ENCODE measurements around the gene OR56A3. TPM values are rescaled to one million over a fixed set of nuclear protein-coding genes. Genes with fewer than 3 reads are reported as not detected.

OR56A3 gene
- polyA plus RNA-seq, 1 of the 3 experiments (the other 2 are of a cell fraction): not detected

- no peak for DNase-seq
- Histone ChIP-seq H3K4me2 (peak overlapping the region; percentile 62), H3K9me2 (no peaks in the 10 kb centered on the region), H3K36me3 (replicated peaks in 1 of 2; ENCODE audit: control insufficient read depth in 1 of 2, insufficient read depth in 2 of 2, low read length in 1 of 2) (no peaks in the 10 kb centered on the region), H3K9ac (no peak overlapping the region), H3K27ac (ENCODE audit: low read depth in 2 of 2, low read length in 1 of 2) (no peak overlapping the region), H3K79me2 (ENCODE audit: insufficient read depth) (no peaks in the 10 kb centered on the region), H3K4me1 (ENCODE audit: control insufficient read depth in 1 of 2, insufficient read depth in 2 of 2, low read depth in 1 of 2, low read length in 1 of 2) (no peaks in the 10 kb centered on the region), H3K4me3 (ENCODE audit: low read depth in 2 of 2, low read length in 1 of 2) (peak overlapping the region in 1 of 2 experiments; percentile 37; a peak in 2 of 4 replicates), H4K20me1 (ENCODE audit: insufficient read depth) (no peaks in the 10 kb centered on the region), H2AFZ (ENCODE audit: low read depth) (no peak overlapping the region), H3K9me3 (no peaks in the 10 kb centered on the region), H3K27me3 (ENCODE audit: insufficient read depth) (peaks cover 41% of the 10 kb centered on the region), H3F3A (replicated peaks; ENCODE audit: insufficient read depth) (no peaks in the 10 kb centered on the region)
- TF ChIP-seq FOXJ3 (CRISPR knock-in tag; IDR thresholded peaks at IDR 0.05): no peak
- no peak for TF ChIP-seq POLR2AphosphoS5 (IDR thresholded peaks at IDR 0.05; ENCODE audit: low read depth, low read length)
- TF ChIP-seq EP300 (IDR thresholded peaks at IDR 0.05; ENCODE audit: borderline replicate concordance in 1 of 2, low read depth in 1 of 2, low read length in 1 of 2): no peak
- TF ChIP-seq YY1 (IDR thresholded peaks at IDR 0.05; ENCODE audit: low read depth): no peak
- TF ChIP-seq, protein P1, sequence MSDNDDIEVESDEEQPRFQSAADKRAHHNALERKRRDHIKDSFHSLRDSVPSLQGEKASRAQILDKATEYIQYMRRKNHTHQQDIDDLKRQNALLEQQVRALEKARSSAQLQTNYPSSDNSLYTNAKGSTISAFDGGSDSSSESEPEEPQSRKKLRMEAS (IDR thresholded peaks at IDR 0.05; ENCODE audit: low read depth): no peak
- ChIA-PET POLR2A (no interaction called here), CTCF (no interaction called here)
- 16% methylated on average over 15 of the region's 15 CpGs for WGBS (ENCODE audit: low lambda C conversion rate)
These were observed 13.2 kb upstream of the OR56A3 start for GRCh38 chr11:5928811-5929210.

DNA sequence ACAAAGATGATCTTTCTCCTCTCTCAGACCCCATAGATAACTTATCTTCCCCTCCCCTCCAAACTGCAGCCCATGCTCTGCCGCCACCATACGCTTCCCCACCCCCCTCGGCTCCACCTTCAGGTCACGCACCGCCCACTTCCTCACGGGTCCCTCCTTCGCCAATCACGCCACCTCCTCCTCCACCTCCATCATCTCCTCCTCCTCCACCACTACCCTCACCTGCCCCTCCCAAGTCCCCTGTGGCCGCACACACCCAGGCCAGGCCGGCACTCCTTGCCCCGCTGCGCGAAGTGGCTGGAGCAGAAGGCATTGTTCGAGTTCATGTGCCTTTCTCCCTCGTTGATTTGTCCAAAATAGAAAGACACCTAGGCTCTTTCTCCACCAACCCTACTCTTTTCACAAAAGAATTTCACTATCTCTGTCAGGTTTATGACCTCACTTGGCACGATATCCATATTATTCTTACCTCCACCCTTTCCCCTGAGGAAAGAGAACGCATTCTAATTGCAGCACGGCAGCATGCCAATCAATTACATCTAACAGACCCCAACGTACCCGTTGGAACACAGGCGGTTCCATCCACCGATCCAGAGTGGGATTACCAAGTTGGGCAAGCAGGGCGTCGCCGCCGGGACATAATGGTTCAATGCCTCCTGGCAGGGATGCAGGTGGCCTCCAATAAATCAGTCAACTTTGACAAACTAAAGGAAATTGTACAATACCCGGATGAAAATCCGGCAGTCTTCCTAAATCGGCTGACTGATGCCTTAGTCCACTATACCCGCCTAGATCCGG lies 12.3 kb upstream of the OR56A3 start:
- no peak for TF ChIP-seq EZH2phosphoT487 (IDR thresholded peaks at IDR 0.05; ENCODE audit: borderline replicate concordance, low read depth)
- TF ChIP-seq USF1 (IDR thresholded peaks at IDR 0.05; ENCODE audit: borderline replicate concordance, low read depth): no peak
- no peak for TF ChIP-seq SIN3A (IDR thresholded peaks at IDR 0.05; ENCODE audit: borderline replicate concordance, low read depth, low read length)
- no peak for TF ChIP-seq REST (IDR thresholded peaks at IDR 0.05; ENCODE audit: low read depth, low read length)
- no peak for TF ChIP-seq TCF12 (IDR thresholded peaks at IDR 0.05)
- no peak for TF ChIP-seq RFX5 (IDR thresholded peaks at IDR 0.05; ENCODE audit: low read length)
- TF ChIP-seq TAF1 (IDR thresholded peaks at IDR 0.05; ENCODE audit: borderline replicate concordance, low read depth, low read length): no peak
- TF ChIP-seq RAD21 (IDR thresholded peaks at IDR 0.05; ENCODE audit: low read length): no peak
- TF ChIP-seq CTCF (IDR thresholded peaks at IDR 0.05): no peak
- TF ChIP-seq, protein P1 (IDR thresholded peaks at IDR 0.05; ENCODE audit: low read depth): no peak
- TF ChIP-seq RCOR1 (IDR thresholded peaks at IDR 0.05; ENCODE audit: low read length): no peak
- TF ChIP-seq SMC3 (IDR thresholded peaks at IDR 0.05; ENCODE audit: low read depth, low read length): no peak
- no peak for TF ChIP-seq FOXM1 (IDR thresholded peaks at IDR 0.05; ENCODE audit: low read depth)
- ChIA-PET CTCF (no interaction called here), POLR2A (no interaction called here)
- Histone ChIP-seq H4K20me1 (ENCODE audit: insufficient read depth) (no peaks in the 10 kb centered on the region), H3K4me2 (peak overlapping the region; percentile 62; the same call in 1 of the 2 replicates), H3K36me3 (replicated peaks in 1 of 2; ENCODE audit: control insufficient read depth in 1 of 2, insufficient read depth in 2 of 2, low read length in 1 of 2) (no peaks in the 10 kb centered on the region), H3K9me3 (no peaks in the 10 kb centered on the region), H3K9me2 (no peaks in the 10 kb centered on the region), H3K79me2 (ENCODE audit: insufficient read depth) (no peaks in the 10 kb centered on the region), H2AFZ (ENCODE audit: low read depth) (no peak overlapping the region), H3F3A (replicated peaks; ENCODE audit: insufficient read depth) (no peaks in the 10 kb centered on the region), H3K27ac (ENCODE audit: low read depth in 2 of 2, low read length in 1 of 2) (no peak overlapping the region), H3K9ac (no peak overlapping the region), H3K4me1 (ENCODE audit: control insufficient read depth in 1 of 2, insufficient read depth in 2 of 2, low read depth in 1 of 2, low read length in 1 of 2) (no peaks in the 10 kb centered on the region), H3K4me3 (ENCODE audit: low read depth in 2 of 2, low read length in 1 of 2) (peak overlapping the region in 1 of 2 experiments; percentile 37; a peak in 2 of 4 replicates), H3K27me3 (ENCODE audit: insufficient read depth) (peaks cover 41% of the 10 kb centered on the region)
- DNase-seq: no peak
- 18% methylated on average over 29 of the region's 31 CpGs for WGBS (ENCODE audit: low lambda C conversion rate)

Measured in SK-N-SH (cell line).